Skeletal muscle cell (primary cell): ENCODE results near the gene SNED1.

Experiments used
- DNase-seq: peaks from one replicate; pipeline ENCODE4 v3.0.0-alpha.2; 2010; ENCODE audit warnings: low read depth
- H3K4me3 ChIP-seq: 2 replicates; pipeline ENCODE4 v1.5.1; 2011; ENCODE audit warnings: low read depth, mild to moderate bottlenecking, control low read depth, low read length, moderate library complexity

Gene SNED1

GRCh38 chr2:241036397-241036963, 38.1 kb downstream of the SNED1 start:
- DNase-seq: no peak

GRCh38 chr2:241036964-241037421, 38.6 kb downstream of the SNED1 start:
- DNase-seq: no peak
- H3K4me3 ChIP-seq: no peak overlapping the region

More at GRCh38 chr2:241036397-241036963, 38.1 kb downstream of the SNED1 start:
- H3K4me3 ChIP-seq: no peak overlapping the region

GRCh38 chr2:241037498-241037897, 39.1 kb downstream of the SNED1 start:
- no peak for DNase-seq
- no peak overlapping the region for H3K4me3 ChIP-seq

- DNase-seq: no peak
- no peak overlapping the region for H3K4me3 ChIP-seq
These were observed 40.2 kb downstream of the SNED1 start for GRCh38 chr2:241038374-241039180.

GRCh38 chr2:241039416-241039815, 41.0 kb downstream of the SNED1 start:
- no peak overlapping the region for H3K4me3 ChIP-seq
- DNase-seq: no peak

- no peak for DNase-seq
- H3K4me3 ChIP-seq: no peak overlapping the region
These were observed 41.8 kb downstream of the SNED1 start for GRCh38 chr2:241040081-241040803.

- no peak for DNase-seq
- H3K4me3 ChIP-seq: no peak overlapping the region
These were observed 43.3 kb downstream of the SNED1 start for GRCh38 chr2:241041589-241042158.

- no peak for DNase-seq
- H3K4me3 ChIP-seq: no peak overlapping the region
These were observed 45.2 kb downstream of the SNED1 start for GRCh38 chr2:241043581-241043980.

GRCh38 chr2:241047253-241048010, 49.0 kb downstream of the SNED1 start:
- no peak for DNase-seq
- no peak overlapping the region for H3K4me3 ChIP-seq

- DNase-seq: no peak
- no peak overlapping the region for H3K4me3 ChIP-seq
These were observed 49.9 kb downstream of the SNED1 start for GRCh38 chr2:241048149-241048948.

- no peak for DNase-seq
- H3K4me3 ChIP-seq: no peak overlapping the region
These were observed 50.5 kb downstream of the SNED1 start for GRCh38 chr2:241048949-241049343.

- no peak overlapping the region for H3K4me3 ChIP-seq
- no peak for DNase-seq
These were observed 51.6 kb downstream of the SNED1 start for GRCh38 chr2:241049739-241050623.

- no peak for DNase-seq
- no peak overlapping the region for H3K4me3 ChIP-seq
These were observed 52.5 kb downstream of the SNED1 start for GRCh38 chr2:241050624-241051577.

- no peak overlapping the region for H3K4me3 ChIP-seq
- no peak for DNase-seq
These were observed 53.4 kb downstream of the SNED1 start for GRCh38 chr2:241051578-241052487.

- DNase-seq: no peak
- no peak overlapping the region for H3K4me3 ChIP-seq
These were observed 54.4 kb downstream of the SNED1 start for GRCh38 chr2:241052677-241053360.
